HepG2 (cell line): ENCODE results near the gene SNAI3. TPM values are rescaled to one million over a fixed set of nuclear protein-coding genes. Genes with fewer than 3 reads are reported as not detected.

Source experiments
- AHR ChIP-seq: IDR thresholded peaks from 2 replicates; pipeline ENCODE4 v1.6.1; 2018; ENCODE audit warnings: missing genetic modification reagents, missing compliant biosample characterization
- BHLHE40 ChIP-seq: IDR thresholded peaks from 2 replicates; pipeline ENCODE4 v1.6.1; 2011; ENCODE audit warnings: low read length, improper control_type of control experiment
- BRD4 ChIP-seq: sonication (generic); formaldehyde crosslinking; IDR thresholded peaks from 2 replicates; pipeline ENCODE4 v1.4.0; 2020; ENCODE audit warnings: missing genetic modification reagents
- CCAR2 ChIP-seq: fragments of 200-400 bp; formaldehyde crosslinking; optimal IDR thresholded peaks from 2 replicates; pipeline ENCODE3; 2018; ENCODE audit warnings: low read depth, mild to moderate bottlenecking, low read length, moderate library complexity
- CENPX ChIP-seq: sonication (generic); formaldehyde crosslinking; IDR thresholded peaks from 2 replicates; pipeline ENCODE4 v1.9.0; 2021; ENCODE audit warnings: mild to moderate bottlenecking, missing genetic modification reagents, moderate library complexity
- GABPA ChIP-seq, 2 experiments: IDR thresholded peaks; 2 replicates each; pipeline ENCODE4 v1.6.1; 2011 to 2016; ENCODE audit warnings: low read depth in 2 of 2, low read length in 1 of 2, missing biosample characterization in 1 of 2, missing genetic modification characterization in 1 of 2
- HDAC6 ChIP-seq: fragments of 200-600 bp; sonication (generic); IDR thresholded peaks from 2 replicates; pipeline ENCODE4 v1.7.0; 2017; ENCODE audit warnings: mild to moderate bottlenecking, antibody characterized with exemption, low read length, low read depth
- HNF4G ChIP-seq, 2 experiments: sonication (generic) in 1 of 2; formaldehyde crosslinking in 1 of 2; IDR thresholded peaks; 2 replicates each; pipeline versions ENCODE4 v1.4.0 to v1.6.1; 2011 to 2020; ENCODE audit warnings: borderline replicate concordance in 2 of 2, low read depth in 2 of 2, mild to moderate bottlenecking in 2 of 2, low read length in 1 of 2, missing genetic modification reagents in 1 of 2, moderate library complexity in 1 of 2
- KLF9 ChIP-seq: IDR thresholded peaks from 2 replicates; pipeline ENCODE4 v1.6.1; 2016; ENCODE audit warnings: low read depth
- MEIS2 ChIP-seq: sonication (generic); formaldehyde crosslinking; IDR thresholded peaks from 2 replicates; pipeline ENCODE4 v1.9.0; 2021; ENCODE audit warnings: mild to moderate bottlenecking, missing genetic modification reagents
- PHF21A ChIP-seq: sonication (generic); formaldehyde crosslinking; IDR thresholded peaks from 2 replicates; pipeline ENCODE4 v1.5.0; 2020; ENCODE audit warnings: mild to moderate bottlenecking, missing genetic modification reagents
- POLR2A ChIP-seq, 2 experiments: IDR thresholded peaks; 2 replicates each; pipeline ENCODE4 v1.6.1; 2011; ENCODE audit warnings: low read depth in 2 of 2, low read length in 2 of 2, mild to moderate bottlenecking in 1 of 2, moderate library complexity in 1 of 2; ENCODE audit not compliant: insufficient read depth in 1 of 2
- POLR2AphosphoS2 ChIP-seq: IDR thresholded peaks from 2 replicates; pipeline ENCODE4 v1.6.1; 2011; ENCODE audit warnings: low read depth, low read length, improper control_type of control experiment
- RBFOX2 ChIP-seq: fragments of 200-400 bp; formaldehyde crosslinking; IDR thresholded peaks from 2 replicates; pipeline ENCODE4 v1.6.1; 2017; ENCODE audit warnings: low read depth, mild to moderate bottlenecking, low read length
- SIX1 ChIP-seq: sonication (generic); formaldehyde crosslinking; IDR thresholded peaks from 2 replicates; pipeline ENCODE4 v1.4.0; 2020; ENCODE audit warnings: missing genetic modification reagents, borderline replicate concordance
- SMARCC2 ChIP-seq: fragments of 450-650 bp; IDR thresholded peaks from 2 replicates; pipeline ENCODE4 v1.6.1; 2017; ENCODE audit warnings: antibody characterized with exemption, mild to moderate bottlenecking
- SP2 ChIP-seq: sonication (generic); formaldehyde crosslinking; IDR thresholded peaks from 2 replicates; pipeline ENCODE4 v1.5.1; 2020; ENCODE audit warnings: mild to moderate bottlenecking, missing genetic modification reagents
- SRSF1 ChIP-seq: fragments of 200-400 bp; formaldehyde crosslinking; optimal IDR thresholded peaks from 2 replicates; pipeline ENCODE3; 2017; ENCODE audit warnings: mild to moderate bottlenecking, low read depth, low read length, moderate library complexity
- STAT5B ChIP-seq: sonication (generic); formaldehyde crosslinking; IDR thresholded peaks from 2 replicates; pipeline ENCODE4 v1.4.0; 2020; ENCODE audit warnings: missing genetic modification reagents
- SUZ12 ChIP-seq: fragments of 150-350 bp; IDR thresholded peaks from 2 replicates; pipeline ENCODE4 v1.6.1; 2014; ENCODE audit warnings: low read depth, low read length
- ZNF326 ChIP-seq: sonication (generic); formaldehyde crosslinking; IDR thresholded peaks from 2 replicates; pipeline ENCODE4 v1.4.0; 2020; ENCODE audit warnings: missing genetic modification reagents, borderline replicate concordance
- ZNF713 ChIP-seq: sonication (generic); formaldehyde crosslinking; IDR thresholded peaks from 2 replicates; pipeline ENCODE4 v1.4.0; 2020; ENCODE audit warnings: mild to moderate bottlenecking, missing genetic modification reagents
- polyA plus RNA-seq, 8 experiments: library from polyadenylated mRNA; depleted of rRNA in 3 of 8; stranded (reverse) in 7 of 8; unstranded in 1 of 8; fragments of >200 nt; fragmentation: Illumina TruSeq in 4 of 8; extraction: Trizol in 4 of 8; gene quantifications; 2 replicates each; pipeline versions ENCODE4 v1.2.1 to v1.2.3, GENCODE V29; 2011 to 2016; ENCODE audit warnings: low read depth in 4 of 8, missing spikeins in 1 of 8, mixed read lengths in 1 of 8; ENCODE audit not compliant: insufficient read depth in 1 of 8
- total RNA-seq, 5 experiments: library from RNA; depleted of rRNA; stranded (reverse); fragments of >200 nt; fragmentation: Illumina TruSeq; extraction: Trizol; gene quantifications; 2 replicates each; pipeline ENCODE4 v1.2.3, GENCODE V29; 2016; ENCODE audit warnings: low read depth in 1 of 5
- TF ChIP-seq, protein P1 (sequence below): sonication (generic); formaldehyde crosslinking; IDR thresholded peaks from 2 replicates; pipeline ENCODE4 v1.9.0; 2021; ENCODE audit warnings: missing genetic modification reagents, borderline replicate concordance
- TF ChIP-seq, protein P2 (sequence below): sonication (generic); IDR thresholded peaks from 2 replicates; pipeline ENCODE4 v1.6.1; 2016; ENCODE audit warnings: low read depth, borderline replicate concordance
- TF ChIP-seq, protein P3 (sequence below): IDR thresholded peaks from 2 replicates; pipeline ENCODE4 v1.6.1; 2016; ENCODE audit warnings: missing genetic modification reagents, missing compliant biosample characterization
- TF ChIP-seq, protein P4 (sequence below): IDR thresholded peaks from 2 replicates; pipeline ENCODE4 v1.6.1; 2016; ENCODE audit warnings: missing biosample characterization, missing genetic modification reagents, low read depth

Gene SNAI3
- total and polyA plus RNA-seq, 2 of the 13 experiments (the other 11 are each of a cell fraction or from before 2014, with no cell fraction given): 0.09 to 0.18 TPM

DNA sequence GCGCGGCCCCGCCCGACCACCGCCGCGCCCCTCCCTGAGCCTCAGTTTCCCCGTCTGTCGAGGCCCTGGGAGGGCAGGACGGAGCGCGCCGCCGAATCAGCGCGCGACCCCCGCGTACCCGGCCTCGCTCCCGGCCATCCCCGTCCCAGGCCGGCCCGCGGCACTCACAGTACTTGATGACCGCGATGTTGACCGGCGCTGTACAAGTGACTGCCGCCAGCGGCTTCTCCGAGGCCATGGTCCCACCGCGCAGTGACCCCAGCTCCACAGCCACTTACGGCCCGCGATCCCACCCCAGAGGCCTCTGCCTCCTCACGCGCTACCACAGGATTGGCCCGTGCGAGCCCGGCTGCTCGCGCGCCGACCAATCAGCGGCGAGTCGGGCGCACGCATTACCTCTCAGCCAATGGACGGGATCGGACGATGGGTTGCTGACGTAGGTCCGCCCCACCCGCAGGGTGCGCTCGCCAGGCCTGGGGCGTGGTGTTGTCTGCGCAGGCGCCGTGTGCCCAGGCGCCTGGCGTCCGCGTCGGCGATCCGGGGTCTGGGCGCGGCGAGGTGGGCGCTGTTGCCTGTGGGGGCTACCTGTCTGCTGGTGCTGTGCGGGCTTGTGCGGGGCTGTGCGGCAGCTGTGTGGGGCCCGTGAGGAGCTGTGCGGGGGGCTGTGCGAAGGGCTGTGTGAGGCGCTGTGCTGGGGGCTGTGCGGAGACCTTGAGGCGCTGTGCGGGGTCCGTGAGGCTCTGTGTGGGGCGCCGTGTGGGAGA is 23.3 kb downstream of the SNAI3 start, which contains the start of gene MVD (continued):
- TF ChIP-seq PHF21A (CRISPR knock-in tag): peak; percentile 87
- TF ChIP-seq, protein P1, sequence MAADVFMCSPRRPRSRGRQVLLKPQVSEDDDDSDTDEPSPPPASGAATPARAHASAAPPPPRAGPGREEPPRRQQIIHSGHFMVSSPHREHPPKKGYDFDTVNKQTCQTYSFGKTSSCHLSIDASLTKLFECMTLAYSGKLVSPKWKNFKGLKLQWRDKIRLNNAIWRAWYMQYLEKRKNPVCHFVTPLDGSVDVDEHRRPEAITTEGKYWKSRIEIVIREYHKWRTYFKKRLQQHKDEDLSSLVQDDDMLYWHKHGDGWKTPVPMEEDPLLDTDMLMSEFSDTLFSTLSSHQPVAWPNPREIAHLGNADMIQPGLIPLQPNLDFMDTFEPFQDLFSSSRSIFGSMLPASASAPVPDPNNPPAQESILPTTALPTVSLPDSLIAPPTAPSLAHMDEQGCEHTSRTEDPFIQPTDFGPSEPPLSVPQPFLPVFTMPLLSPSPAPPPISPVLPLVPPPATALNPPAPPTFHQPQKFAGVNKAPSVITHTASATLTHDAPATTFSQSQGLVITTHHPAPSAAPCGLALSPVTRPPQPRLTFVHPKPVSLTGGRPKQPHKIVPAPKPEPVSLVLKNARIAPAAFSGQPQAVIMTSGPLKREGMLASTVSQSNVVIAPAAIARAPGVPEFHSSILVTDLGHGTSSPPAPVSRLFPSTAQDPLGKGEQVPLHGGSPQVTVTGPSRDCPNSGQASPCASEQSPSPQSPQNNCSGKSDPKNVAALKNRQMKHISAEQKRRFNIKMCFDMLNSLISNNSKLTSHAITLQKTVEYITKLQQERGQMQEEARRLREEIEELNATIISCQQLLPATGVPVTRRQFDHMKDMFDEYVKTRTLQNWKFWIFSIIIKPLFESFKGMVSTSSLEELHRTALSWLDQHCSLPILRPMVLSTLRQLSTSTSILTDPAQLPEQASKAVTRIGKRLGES: no peak
- TF ChIP-seq, protein P2, sequence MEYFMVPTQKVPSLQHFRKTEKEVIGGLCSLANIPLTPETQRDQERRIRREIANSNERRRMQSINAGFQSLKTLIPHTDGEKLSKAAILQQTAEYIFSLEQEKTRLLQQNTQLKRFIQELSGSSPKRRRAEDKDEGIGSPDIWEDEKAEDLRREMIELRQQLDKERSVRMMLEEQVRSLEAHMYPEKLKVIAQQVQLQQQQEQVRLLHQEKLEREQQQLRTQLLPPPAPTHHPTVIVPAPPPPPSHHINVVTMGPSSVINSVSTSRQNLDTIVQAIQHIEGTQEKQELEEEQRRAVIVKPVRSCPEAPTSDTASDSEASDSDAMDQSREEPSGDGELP: peak; percentile 33; the same call in 1 of the 2 replicates
- TF ChIP-seq HDAC6: no peak
- TF ChIP-seq SIX1 (CRISPR knock-in tag): no peak
- no peak for TF ChIP-seq CCAR2
- TF ChIP-seq, protein P3, sequence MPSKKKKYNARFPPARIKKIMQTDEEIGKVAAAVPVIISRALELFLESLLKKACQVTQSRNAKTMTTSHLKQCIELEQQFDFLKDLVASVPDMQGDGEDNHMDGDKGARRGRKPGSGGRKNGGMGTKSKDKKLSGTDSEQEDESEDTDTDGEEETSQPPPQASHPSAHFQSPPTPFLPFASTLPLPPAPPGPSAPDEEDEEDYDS (CRISPR knock-in tag): peak; percentile 99
- TF ChIP-seq MEIS2: peak; percentile 86
- no peak for TF ChIP-seq SUZ12
- TF ChIP-seq AHR (CRISPR knock-in tag): no peak; the same call in 1 of the 2 replicates
- TF ChIP-seq SRSF1: peak; percentile 25
- TF ChIP-seq, protein P4, sequence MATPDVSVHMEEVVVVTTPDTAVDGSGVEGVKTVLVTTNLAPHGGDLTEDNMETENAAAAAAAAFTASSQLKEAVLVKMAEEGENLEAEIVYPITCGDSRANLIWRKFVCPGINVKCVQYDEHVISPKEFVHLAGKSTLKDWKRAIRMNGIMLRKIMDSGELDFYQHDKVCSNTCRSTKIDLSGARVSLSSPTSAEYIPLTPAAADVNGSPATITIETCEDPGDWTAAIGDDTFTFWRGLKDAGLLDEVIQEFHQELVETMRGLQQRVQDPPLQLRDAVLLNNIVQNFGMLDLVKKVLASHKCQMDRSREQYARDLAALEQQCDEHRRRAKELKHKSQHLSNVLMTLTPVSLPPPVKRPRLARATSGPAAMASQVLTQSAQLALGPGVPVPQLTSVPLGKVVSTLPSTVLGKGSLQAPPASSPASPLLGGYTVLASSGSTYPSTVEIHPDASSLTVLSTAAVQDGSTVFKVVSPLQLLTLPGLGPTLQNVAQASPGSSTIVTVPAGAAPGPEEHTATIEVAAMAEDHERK (CRISPR knock-in tag): peak; percentile 84
- TF ChIP-seq KLF9 (CRISPR knock-in tag): no peak
- peak; percentile 80 for TF ChIP-seq BHLHE40
- no peak for TF ChIP-seq GABPA (IDR thresholded peaks at IDR 0.05; ENCODE audit: low read depth, low read length)
- TF ChIP-seq GABPA (CRISPR knock-in tag; IDR thresholded peaks at IDR 0.05; ENCODE audit: low read depth): no peak
- TF ChIP-seq ZNF713 (CRISPR knock-in tag): peak; percentile 57; the same call in 1 of the 2 replicates
- peak; percentile 97 for TF ChIP-seq RBFOX2
- TF ChIP-seq BRD4 (CRISPR knock-in tag): peak; percentile 72; the same call in 1 of the 2 replicates
- TF ChIP-seq SMARCC2: no peak
- no peak for TF ChIP-seq STAT5B (CRISPR knock-in tag)
- peak; percentile 97 to 98 for TF ChIP-seq POLR2A (IDR thresholded peaks at IDR 0.05; ENCODE audit: insufficient read depth in 1 of 2, low read depth in 2 of 2, low read length in 2 of 2)
- TF ChIP-seq POLR2AphosphoS2: no peak
- TF ChIP-seq CENPX (CRISPR knock-in tag): no peak
- TF ChIP-seq SP2 (CRISPR knock-in tag): peak; percentile 96
- TF ChIP-seq HNF4G (IDR thresholded peaks at IDR 0.05; ENCODE audit: borderline replicate concordance, low read depth, low read length): peak; percentile 7; the same call in 1 of the 2 replicates
- peak; percentile 27; the same call in 1 of the 2 replicates for TF ChIP-seq HNF4G (CRISPR knock-in tag; IDR thresholded peaks at IDR 0.05; ENCODE audit: borderline replicate concordance, low read depth)
- TF ChIP-seq ZNF326 (CRISPR knock-in tag): no peak
